Osteoblast (primary cell): Measurements from ENCODE around the gene CCDC85B. TPM values are rescaled to one million over a fixed set of nuclear protein-coding genes. Genes with fewer than 3 reads are reported as not detected.

Experiments used
- DNase-seq: peaks from one replicate; pipeline ENCODE4 v3.0.0; 2011; ENCODE audit warnings: low spot score, mixed read lengths; ENCODE audit not compliant: insufficient read length; ENCODE audit errors: missing footprints
- H2AFZ ChIP-seq: 2 replicates; pipeline ENCODE4 v1.6.0; 2011; ENCODE audit warnings: mild to moderate bottlenecking, low read length
- H3K27ac ChIP-seq: 2 replicates; pipeline ENCODE4 v1.5.1; 2011; ENCODE audit warnings: mild to moderate bottlenecking, low read depth, low read length, moderate library complexity
- H3K27me3 ChIP-seq: 2 replicates; pipeline ENCODE4 v1.6.0; 2012; ENCODE audit warnings: mild to moderate bottlenecking, control low read depth, inconsistent platforms, low read length, moderate library complexity; ENCODE audit not compliant: insufficient read depth
- H3K36me3 ChIP-seq: 2 replicates; pipeline ENCODE4 v1.5.1; 2011; ENCODE audit warnings: mild to moderate bottlenecking, low read length, control low read depth, moderate library complexity; ENCODE audit not compliant: insufficient read depth
- H3K4me1 ChIP-seq: 2 replicates; pipeline ENCODE4 v1.5.1; 2011; ENCODE audit warnings: mild to moderate bottlenecking, low read length, control low read depth, moderate library complexity; ENCODE audit not compliant: insufficient read depth
- H3K4me2 ChIP-seq: 2 replicates; pipeline ENCODE4 v1.6.0; 2011; ENCODE audit warnings: mild to moderate bottlenecking, low read length; ENCODE audit not compliant: insufficient read depth
- H3K4me3 ChIP-seq: fragments of 200-600 bp; sonication (generic); 3 replicates; pipeline ENCODE4 v1.5.1; 2012; ENCODE audit warnings: mild to moderate bottlenecking, low read length, inconsistent platforms; ENCODE audit not compliant: insufficient read depth
- H3K79me2 ChIP-seq: 2 replicates; pipeline ENCODE4 v1.6.0; 2012; ENCODE audit warnings: mild to moderate bottlenecking, low read length, control low read depth, inconsistent platforms; ENCODE audit not compliant: insufficient read depth
- H3K9me3 ChIP-seq: 2 replicates; pipeline ENCODE4 v1.5.1; 2011; ENCODE audit warnings: low read depth, low read length, control low read depth
- H4K20me1 ChIP-seq: 2 replicates; pipeline ENCODE4 v1.6.0; 2012; ENCODE audit warnings: mild to moderate bottlenecking, low read length, control low read depth; ENCODE audit not compliant: insufficient read depth
- CTCF ChIP-seq: IDR thresholded peaks from 2 replicates; pipeline ENCODE4 v1.5.1; 2011; ENCODE audit warnings: mild to moderate bottlenecking, low read depth, low read length, moderate library complexity; ENCODE audit errors: extremely low read depth
- total RNA-seq: library from RNA; depleted of rRNA; stranded (reverse); fragments of >200 nt; gene quantifications from 2 replicates; pipeline ENCODE4 v1.2.3, GENCODE V29; 2012

Gene CCDC85B
- total RNA-seq, 1 donor, result 47.0 TPM

GRCh38 chr11:65867284-65868071 lies 23.0 kb upstream of the CCDC85B start:
- Histone ChIP-seq H3K9me3 (no peaks in the 10 kb centered on the region), H3K4me3 (no peak overlapping the region), H2AFZ (no peak overlapping the region), H3K36me3 (peaks cover 79% of the 10 kb centered on the region), H3K4me2 (no peak overlapping the region), H3K79me2 (peaks cover 55% of the 10 kb centered on the region), H3K4me1 (peaks cover 15% of the 10 kb centered on the region), H3K27me3 (no peaks in the 10 kb centered on the region), H4K20me1 (peaks cover 35% of the 10 kb centered on the region), H3K27ac (no peak overlapping the region)
- DNase-seq, result peak; percentile 82
- TF ChIP-seq CTCF, result no peak

- peak; percentile 79 for DNase-seq
- no peaks in the 10 kb centered on the region for H3K9me3 ChIP-seq
- TF ChIP-seq CTCF, result no peak
- no peaks in the 10 kb centered on the region for H3K27me3 ChIP-seq
- H3K27ac ChIP-seq, result no peak overlapping the region
- no peak overlapping the region for H2AFZ ChIP-seq
- peaks cover 18% of the 10 kb centered on the region for H3K4me1 ChIP-seq
- H3K36me3 ChIP-seq, result peaks cover 73% of the 10 kb centered on the region
- no peak overlapping the region for H3K4me3 ChIP-seq
- H3K4me2 ChIP-seq, result no peak overlapping the region
- peaks cover 34% of the 10 kb centered on the region for H4K20me1 ChIP-seq
- peaks cover 51% of the 10 kb centered on the region for H3K79me2 ChIP-seq
These were observed 22.3 kb upstream of the CCDC85B start for GRCh38 chr11:65868076-65868667.

GRCh38 chr11:65868907-65869306 lies 21.6 kb upstream of the CCDC85B start:
- H3K4me1 ChIP-seq, result peaks cover 20% of the 10 kb centered on the region
- H2AFZ ChIP-seq, result no peak overlapping the region
- H3K36me3 ChIP-seq, result peaks cover 67% of the 10 kb centered on the region
- no peak overlapping the region for H3K4me2 ChIP-seq
- H3K27me3 ChIP-seq, result no peaks in the 10 kb centered on the region
- H4K20me1 ChIP-seq, result peaks cover 32% of the 10 kb centered on the region
- DNase-seq, result peak; percentile 87
- peaks cover 48% of the 10 kb centered on the region for H3K79me2 ChIP-seq
- no peak overlapping the region for H3K27ac ChIP-seq
- TF ChIP-seq CTCF, result no peak
- H3K9me3 ChIP-seq, result no peaks in the 10 kb centered on the region
- no peak overlapping the region for H3K4me3 ChIP-seq

- Histone ChIP-seq H3K4me2 (no peak overlapping the region), H3K79me2 (peaks cover 44% of the 10 kb centered on the region), H2AFZ (no peak overlapping the region), H3K9me3 (no peaks in the 10 kb centered on the region), H3K27ac (peak overlapping the region; percentile 23), H3K36me3 (peaks cover 59% of the 10 kb centered on the region), H3K4me3 (no peak overlapping the region), H4K20me1 (peaks cover 32% of the 10 kb centered on the region), H3K27me3 (no peaks in the 10 kb centered on the region), H3K4me1 (peaks cover 20% of the 10 kb centered on the region)
- TF ChIP-seq CTCF, result no peak
- DNase-seq, result peak; percentile 84
These were observed 20.7 kb upstream of the CCDC85B start for GRCh38 chr11:65869643-65870306.
